H1 (cell line): ENCODE results near the gene C5orf24. TPM values are rescaled to one million over a fixed set of nuclear protein-coding genes. Genes with fewer than 3 reads are reported as not detected.

Source experiments
- CTCF ChIA-PET: fragments of 300-600 bp; sonication (Branson Sonifier 250); formaldehyde crosslinking; loops from one replicate; lab custom pipeline; 2021; ENCODE audit not compliant: partially characterized antibody; lab: Charles Lee
- POLR2A ChIA-PET: fragments of 300-600 bp; sonication (Branson Sonifier 250); formaldehyde crosslinking; loops from one replicate; lab custom pipeline; 2021; ENCODE audit warnings: inconsistent platforms; ENCODE audit not compliant: partially characterized antibody; lab: Charles Lee
- DNase-seq, 2 experiments: peaks; one replicate each; pipeline versions ENCODE4 v3.0.0 to v3.0.0-alpha.2; 2010 to 2022; ENCODE audit warnings: low spot score in 2 of 2, low read depth in 1 of 2, mixed read lengths in 1 of 2
- FAIRE-seq: peaks from 2 replicates; lab custom pipeline; 2011; peaks lifted over from hg19 to GRCh38; lab: Jason Lieb, UNC
- H2AFZ ChIP-seq: 2 replicates; pipeline ENCODE4 v1.8.1; 2012; ENCODE audit warnings: low read length, inconsistent platforms
- H2AK5ac ChIP-seq: 2 replicates; pipeline ENCODE4 v1.6.1; 2013; ENCODE audit warnings: low read depth, low read length
- H2BK120ac ChIP-seq: replicated peaks from 2 replicates; pipeline ENCODE3; 2013; ENCODE audit warnings: low read depth, low read length, inconsistent platforms
- H2BK12ac ChIP-seq: 2 replicates; pipeline ENCODE4 v1.6.1; 2013; ENCODE audit warnings: low read depth, low read length
- H2BK15ac ChIP-seq: 2 replicates; pipeline ENCODE4 v1.6.1; 2013; ENCODE audit warnings: low read length
- H2BK20ac ChIP-seq: 2 replicates; pipeline ENCODE4 v1.6.1; 2013; ENCODE audit warnings: low read length
- H2BK5ac ChIP-seq: 2 replicates; pipeline ENCODE4 v1.6.1; 2013; ENCODE audit warnings: low read depth, low read length
- H3K14ac ChIP-seq: 2 replicates; pipeline ENCODE4 v1.6.1; 2013; ENCODE audit warnings: inconsistent platforms; ENCODE audit not compliant: insufficient read length
- H3K18ac ChIP-seq: 2 replicates; pipeline ENCODE4 v1.6.1; 2013; ENCODE audit warnings: low read length; ENCODE audit errors: extremely low read depth
- H3K23ac ChIP-seq: 2 replicates; pipeline ENCODE4 v1.6.1; 2013; ENCODE audit warnings: inconsistent platforms; ENCODE audit not compliant: insufficient read length
- H3K23me2 ChIP-seq: 2 replicates; pipeline ENCODE4 v1.6.1; 2013; ENCODE audit warnings: low read depth, low read length
- H3K27ac ChIP-seq: 2 replicates; pipeline ENCODE4 v1.6.1; 2011; ENCODE audit warnings: low read depth, low read length, inconsistent platforms
- H3K27me3 ChIP-seq, 4 experiments: replicated peaks in 1 of 4; 1 replicate in 1 of 4; 2 replicates in 3 of 4; pipeline versions ENCODE4 v1.6.1 to v1.8.1; 2011 to 2013; ENCODE audit warnings: low read length in 3 of 4, mild to moderate bottlenecking in 3 of 4, inconsistent platforms in 2 of 4, mixed read lengths in 2 of 4, moderate library complexity in 1 of 4; ENCODE audit not compliant: control insufficient read depth in 3 of 4, insufficient read depth in 3 of 4; ENCODE audit errors: extremely low read depth in 1 of 4
- H3K36me3 ChIP-seq, 4 experiments: 2 replicates each; pipeline versions ENCODE4 v1.6.1 to v1.8.1; 2011 to 2013; ENCODE audit warnings: mild to moderate bottlenecking in 4 of 4, low read length in 3 of 4, moderate library complexity in 2 of 4, control low read depth in 1 of 4, inconsistent platforms in 1 of 4; ENCODE audit not compliant: insufficient read depth in 4 of 4, control insufficient read depth in 2 of 4
- H3K4ac ChIP-seq: replicated peaks from 2 replicates; pipeline ENCODE3; 2013; ENCODE audit warnings: low read length, low read depth, mixed read lengths, inconsistent platforms; ENCODE audit not compliant: insufficient read length
- H3K4me1 ChIP-seq, 4 experiments: replicated peaks in 1 of 4; 1 replicate in 1 of 4; 2 replicates in 3 of 4; pipeline versions ENCODE4 v1.6.1 to v1.8.1; 2011 to 2013; ENCODE audit warnings: low read length in 3 of 4, inconsistent platforms in 2 of 4, mixed read lengths in 1 of 4; ENCODE audit not compliant: insufficient read depth in 4 of 4, control insufficient read depth in 3 of 4
- H3K4me2 ChIP-seq, 2 experiments: 2 replicates each; pipeline versions ENCODE4 v1.6.1 to v1.8.1; 2011 to 2013; ENCODE audit warnings: low read depth in 2 of 2, low read length in 2 of 2, control low read depth in 1 of 2, inconsistent platforms in 1 of 2, mild to moderate bottlenecking in 1 of 2; ENCODE audit not compliant: insufficient read depth in 1 of 2
- H3K4me3 ChIP-seq, 4 experiments: fragments of 200-600, 300-600 bp in 1 of 4; sonication (generic), shearing (Covaris generic), sonication (Bioruptor Twin) in 1 of 4; 2 replicates each; pipeline versions ENCODE4 v1.5.1 to v1.8.1; 2011 to 2016; ENCODE audit warnings: low read length in 4 of 4, low read depth in 3 of 4, control low read depth in 2 of 4, inconsistent platforms in 2 of 4, mild to moderate bottlenecking in 2 of 4, mixed read lengths in 1 of 4, moderate library complexity in 1 of 4; ENCODE audit not compliant: insufficient read depth in 2 of 4; ENCODE audit errors: extremely low read depth in 1 of 4
- H3K56ac ChIP-seq: replicated peaks from 2 replicates; pipeline ENCODE3; 2013; ENCODE audit warnings: low read depth, mild to moderate bottlenecking, mixed read lengths, low read length, inconsistent platforms; ENCODE audit not compliant: insufficient read length
- H3K79me1 ChIP-seq: 2 replicates; pipeline ENCODE4 v1.6.1; 2013; ENCODE audit warnings: low read depth, low read length, control low read depth
- H3K79me2 ChIP-seq, 2 experiments: 2 replicates each; pipeline versions ENCODE4 v1.6.1 to v1.8.1; 2012 to 2013; ENCODE audit warnings: low read length in 2 of 2, mild to moderate bottlenecking in 2 of 2, inconsistent platforms in 1 of 2; ENCODE audit not compliant: insufficient read depth in 2 of 2, control insufficient read depth in 1 of 2
- H3K9ac ChIP-seq, 4 experiments: replicated peaks in 1 of 4; 1 replicate in 1 of 4; 2 replicates in 3 of 4; pipeline versions ENCODE4 v1.6.1 to v1.8.1; 2011 to 2013; ENCODE audit warnings: low read depth in 3 of 4, low read length in 3 of 4, control low read depth in 2 of 4, mild to moderate bottlenecking in 2 of 4, moderate library complexity in 2 of 4, inconsistent platforms in 1 of 4; ENCODE audit errors: extremely low read depth in 1 of 4
- H3K9me3 ChIP-seq, 2 experiments: 2 replicates each; pipeline versions ENCODE4 v1.6.1 to v1.8.1; 2012 to 2013; ENCODE audit warnings: mild to moderate bottlenecking in 2 of 2, moderate library complexity in 2 of 2, control low read depth in 1 of 2, inconsistent platforms in 1 of 2, low read depth in 1 of 2, low read length in 1 of 2, mixed read lengths in 1 of 2; ENCODE audit not compliant: insufficient read depth in 2 of 2
- H4K20me1 ChIP-seq, 2 experiments: replicated peaks in 1 of 2; 2 replicates each; pipeline versions ENCODE3 to v1.8.1; 2011 to 2013; ENCODE audit warnings: inconsistent platforms in 2 of 2, low read length in 2 of 2, mild to moderate bottlenecking in 1 of 2; ENCODE audit not compliant: insufficient read depth in 2 of 2, control insufficient read depth in 1 of 2
- H4K5ac ChIP-seq: 2 replicates; pipeline ENCODE4 v1.6.1; 2013; ENCODE audit warnings: low read length, low read depth, mixed read lengths, inconsistent platforms; ENCODE audit not compliant: insufficient read length
- H4K8ac ChIP-seq: 2 replicates; pipeline ENCODE4 v1.8.0; 2013; ENCODE audit warnings: mild to moderate bottlenecking, moderate library complexity, low read length, inconsistent platforms; ENCODE audit not compliant: insufficient read depth; ENCODE audit errors: extremely low read depth
- H4K91ac ChIP-seq: replicated peaks from 2 replicates; pipeline ENCODE3; 2013; ENCODE audit warnings: low read length, mixed read lengths, inconsistent platforms; ENCODE audit not compliant: insufficient read length
- CHD1 ChIP-seq: IDR thresholded peaks from 2 replicates; pipeline ENCODE4 v1.6.1; 2012; ENCODE audit warnings: low read depth, low read length, improper control_type of control experiment
- EZH2 ChIP-seq: fragments of 200-600 bp; sonication (generic); IDR thresholded peaks from 2 replicates; pipeline ENCODE4 v1.7.1; 2012; ENCODE audit warnings: low read depth, mild to moderate bottlenecking, moderate library complexity, low read length, inconsistent platforms; ENCODE audit not compliant: severe bottlenecking
- FOSL1 ChIP-seq: IDR thresholded peaks from 2 replicates; pipeline ENCODE4 v1.6.1; 2011; ENCODE audit warnings: mild to moderate bottlenecking, low read depth, low read length, moderate library complexity; ENCODE audit not compliant: insufficient read depth
- GABPA ChIP-seq: IDR thresholded peaks from 2 replicates; pipeline ENCODE4 v1.6.1; 2011; ENCODE audit warnings: mild to moderate bottlenecking, low read length, moderate library complexity, borderline replicate concordance; ENCODE audit not compliant: insufficient read depth
- HDAC6 ChIP-seq: IDR thresholded peaks from one replicate; pipeline ENCODE4 v1.7.1; 2012; ENCODE audit warnings: low read depth, mild to moderate bottlenecking, inconsistent platforms, low read length, moderate library complexity
- POU5F1 ChIP-seq: IDR thresholded peaks from 2 replicates; pipeline ENCODE4 v1.6.1; 2011; ENCODE audit warnings: low read depth, mild to moderate bottlenecking, low read length, moderate library complexity
- RAD21 ChIP-seq, 2 experiments: IDR thresholded peaks in 1 of 2; conservative IDR thresholded peaks in 1 of 2; 2 replicates each; pipeline ENCODE4 v1.6.1; 2011; ENCODE audit warnings: low read depth in 2 of 2, low read length in 2 of 2, improper control_type of control experiment in 1 of 2, inconsistent platforms in 1 of 2, mild to moderate bottlenecking in 1 of 2, moderate library complexity in 1 of 2
- TEAD4 ChIP-seq: IDR thresholded peaks from 2 replicates; pipeline ENCODE4 v1.6.1; 2012; ENCODE audit warnings: low read depth, low read length, inconsistent platforms, mixed read lengths
- WGBS, 2 experiments: shearing (Covaris generic) in 1 of 2; methylation state at CpG; one replicate each; pipeline versions ENCODE4 v1.1.6 to v1.1.7; 2013 to 2015; ENCODE audit warnings: low lambda C conversion rate in 2 of 2, mixed read lengths in 2 of 2, inconsistent platforms in 1 of 2, low coverage in 1 of 2, missing lambda C conversion rate in 1 of 2; ENCODE audit not compliant: insufficient replicate concordance in 2 of 2, insufficient coverage in 1 of 2, insufficient read length in 1 of 2; ENCODE audit errors: extremely low coverage in 1 of 2, missing lambda C conversion rate in 1 of 2; 5-methylcytosine and 5-hydroxymethylcytosine counted together
- polyA plus RNA-seq, 7 experiments: library from polyadenylated mRNA; depleted of rRNA in 3 of 7; stranded (reverse) in 5 of 7; unstranded in 2 of 7; fragments of >200 nt in 5 of 7; fragments of 200-250 nt in 2 of 7; gene quantifications; 1 replicate in 5 of 7; 2 replicates in 1 of 7; 4 replicates in 1 of 7; pipeline versions ENCODE4 v1.2.1 to v1.2.3, GENCODE V29; 2011 to 2013; ENCODE audit warnings: missing spikeins in 2 of 7, mixed read lengths in 2 of 7
- total RNA-seq: library from RNA; stranded (reverse); fragmentation: NEBNext Ultra II Directional; extraction: Animal tissue kit (Norgen Biotek cat#: 25700); gene quantifications from 2 replicates; pipeline ENCODE4 v1.2.1, GENCODE V29; 2021

C5orf24 gene
- total and polyA plus RNA-seq, 2 of the 8 experiments (the other 6 are each of a cell fraction or from before 2014, with no cell fraction given), result 11.1 to 20.2 TPM

GRCh38 chr5:134813407-134813806, 32.4 kb upstream of the C5orf24 start:
- no peak overlapping the region for H2BK120ac ChIP-seq
- H4K91ac ChIP-seq, result no peak overlapping the region
- H3K4me1 ChIP-seq, result no peaks in the 10 kb centered on the region
- ChIA-PET CTCF (no interaction called here), POLR2A (interaction anchor here (0.6 kb wide), 1 partner anchor 104 kb away, joined by 3 read pairs; no protein-coding TSS in a partner anchor)
- H3K79me2 ChIP-seq, result no peaks in the 10 kb centered on the region
- H3K4ac ChIP-seq, result no peak overlapping the region
- H3K27me3 ChIP-seq, result no peaks in the 10 kb centered on the region
- H3K9ac ChIP-seq, result no peak overlapping the region
- no peaks in the 10 kb centered on the region for H3K23me2 ChIP-seq
- no peak overlapping the region for H2BK12ac ChIP-seq
- no peak overlapping the region for H3K56ac ChIP-seq
- no peaks in the 10 kb centered on the region for H3K9me3 ChIP-seq
- H3K36me3 ChIP-seq, result peaks cover 14 to 79% (median 46%) of the 10 kb centered on the region in 4 experiments
- no peak for DNase-seq
- H2BK15ac ChIP-seq, result no peak overlapping the region
- no peak overlapping the region for H4K5ac ChIP-seq
- no peak overlapping the region for H2AFZ ChIP-seq
- 98% methylated on average over 2 of the region's 2 CpGs; no CpG with 5 or more reads in 1 of the 2 experiments for WGBS, 2 experiments
- H3K4me2 ChIP-seq, result no peak overlapping the region
- no peak overlapping the region for H3K18ac ChIP-seq
- no peak overlapping the region for H4K8ac ChIP-seq
- no peak overlapping the region for H2BK5ac ChIP-seq
- no peak overlapping the region for H3K14ac ChIP-seq
- H4K20me1 ChIP-seq, result no peaks in the 10 kb centered on the region
- no peak overlapping the region for H2BK20ac ChIP-seq
- no peak for TF ChIP-seq TEAD4
- TF ChIP-seq FOSL1, result no peak
- no peak for TF ChIP-seq HDAC6
- no peak for TF ChIP-seq GABPA
- TF ChIP-seq POU5F1, result no peak
- TF ChIP-seq CHD1, result no peak
- no peak for TF ChIP-seq EZH2
- TF ChIP-seq RAD21 (IDR thresholded peaks at IDR 0.05 in 1 of 2, conservative IDR thresholded peaks at IDR 0.05 in 1 of 2; ENCODE audit: low read depth in 2 of 2, low read length in 2 of 2), result no peak
- no peak overlapping the region for H2AK5ac ChIP-seq
- no peak overlapping the region for H3K4me3 ChIP-seq
- H3K79me1 ChIP-seq, result no peaks in the 10 kb centered on the region
- no peak overlapping the region for H3K23ac ChIP-seq
- H3K27ac ChIP-seq, result no peak overlapping the region
- no peak for FAIRE-seq
